HG02798 (cell line): ENCODE data around the gene B4GALT3.

Experiments
- ATAC-seq: cut with Tn5 transposase; IDR thresholded peaks from one replicate; pipeline ENCODE4 v1.9.1; 2021; ENCODE audit warnings: mild to moderate bottlenecking; ENCODE audit not compliant: unreplicated experiment, poor library complexity

B4GALT3 gene

DNA sequence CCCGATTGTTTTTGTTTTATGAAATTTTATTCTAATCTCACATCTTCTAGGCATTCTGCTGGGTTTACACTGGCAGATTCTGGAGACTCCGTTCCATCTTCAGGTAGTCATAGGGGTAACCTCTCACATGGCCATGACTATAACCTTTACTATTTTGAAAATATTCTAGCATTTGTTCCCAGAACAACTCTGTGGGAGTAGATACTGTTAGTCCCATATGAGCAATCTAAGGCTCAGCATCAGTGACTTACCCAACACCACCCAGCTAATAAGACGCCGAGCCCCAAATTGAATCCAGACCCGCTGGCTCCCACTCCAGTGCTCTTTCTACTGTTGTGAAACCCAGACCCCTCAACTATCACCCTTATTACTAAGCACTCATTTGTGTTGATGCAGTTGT, 11.7 kb upstream of the B4GALT3 start:
- ATAC-seq: no peak

DNA sequence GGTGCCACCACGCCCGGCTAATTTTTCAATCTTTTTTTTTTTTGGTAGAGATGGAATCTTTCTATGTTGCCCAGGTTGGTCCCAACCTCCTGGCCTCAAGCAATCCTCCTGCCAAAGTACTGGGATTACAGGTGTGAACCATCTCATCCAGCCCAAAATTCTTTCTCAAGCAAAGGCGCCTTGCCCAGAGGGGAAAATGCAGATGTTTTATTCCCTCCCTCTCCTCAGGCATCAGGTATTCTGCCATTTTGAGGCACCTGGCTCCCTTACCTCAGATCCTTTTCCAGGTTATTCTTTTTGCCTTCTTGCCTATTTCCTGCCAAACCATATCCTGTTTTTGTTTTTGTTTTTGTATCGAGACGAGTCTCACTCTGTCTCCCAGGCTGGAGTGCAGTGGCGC, 11.1 kb upstream of the B4GALT3 start:
- ATAC-seq: no peak

- ATAC-seq: no peak
Measured at GRCh38 chr1:161187311-161187710, 10.0 kb upstream of the B4GALT3 start.

GRCh38 chr1:161185732-161186311, 8.5 kb upstream of the B4GALT3 start:
- peak; percentile 25 for ATAC-seq

DNA sequence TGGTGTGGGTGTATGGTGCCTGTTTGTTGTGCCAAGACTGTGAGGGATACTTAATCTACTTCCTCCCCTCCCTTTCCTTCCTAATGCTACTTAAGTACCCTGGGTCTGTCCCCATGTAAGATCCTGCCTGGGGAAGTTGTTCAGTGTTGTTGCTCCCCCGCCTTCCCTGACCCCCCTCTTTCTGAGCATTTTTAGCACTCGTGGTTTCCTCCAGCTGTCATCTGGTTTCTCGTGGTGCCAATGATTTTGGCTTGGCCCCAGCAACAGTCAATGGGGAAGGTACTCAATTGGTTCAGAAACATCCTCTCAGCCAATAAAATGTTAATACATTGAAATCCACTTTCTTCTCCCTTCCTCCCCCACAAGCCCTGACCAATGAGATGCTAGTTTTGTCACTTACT, 8.0 kb upstream of the B4GALT3 start:
- peak; percentile 81 for ATAC-seq

- ATAC-seq: peak; percentile 33
Measured at GRCh38 chr1:161182214-161182613, 4.9 kb upstream of the B4GALT3 start.

DNA sequence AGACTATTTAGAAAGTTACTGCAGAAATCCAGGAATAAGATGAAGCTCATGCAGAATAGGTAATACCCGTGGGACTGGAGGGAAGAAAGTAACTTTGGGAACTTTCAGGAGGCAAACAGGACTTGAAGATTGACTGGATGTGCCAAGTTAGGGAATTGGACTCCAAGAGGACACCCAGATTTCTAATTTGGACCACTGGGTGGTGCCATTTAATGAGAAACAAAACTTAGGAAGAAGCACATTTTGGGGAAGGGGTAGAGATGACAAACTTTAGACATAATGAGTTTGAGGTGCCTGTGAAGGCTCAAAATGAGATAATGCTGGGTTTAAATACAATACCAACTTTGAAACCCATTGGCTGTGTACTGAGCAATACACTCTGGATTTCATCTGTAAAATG, 3.3 kb upstream of the B4GALT3 start:
- no peak for ATAC-seq

- no peak for ATAC-seq
Measured at GRCh38 chr1:161179698-161180097, 2.4 kb upstream of the B4GALT3 start.

DNA sequence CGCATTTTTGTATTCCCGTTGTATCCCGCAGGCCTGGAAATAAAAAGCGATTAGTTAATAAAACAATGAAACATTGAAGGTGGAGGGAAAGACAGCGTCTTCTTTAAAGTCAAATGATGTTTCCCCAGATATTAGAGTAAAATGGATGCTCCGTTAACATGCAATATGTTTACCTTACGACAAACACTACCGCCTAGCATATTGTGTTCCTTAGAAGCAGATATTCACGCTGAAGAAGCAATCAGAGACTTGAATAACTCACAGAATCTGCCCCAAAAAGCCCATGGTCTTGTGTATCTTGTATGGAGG, 583 bp upstream of the B4GALT3 start:
- ATAC-seq: no peak

DNA sequence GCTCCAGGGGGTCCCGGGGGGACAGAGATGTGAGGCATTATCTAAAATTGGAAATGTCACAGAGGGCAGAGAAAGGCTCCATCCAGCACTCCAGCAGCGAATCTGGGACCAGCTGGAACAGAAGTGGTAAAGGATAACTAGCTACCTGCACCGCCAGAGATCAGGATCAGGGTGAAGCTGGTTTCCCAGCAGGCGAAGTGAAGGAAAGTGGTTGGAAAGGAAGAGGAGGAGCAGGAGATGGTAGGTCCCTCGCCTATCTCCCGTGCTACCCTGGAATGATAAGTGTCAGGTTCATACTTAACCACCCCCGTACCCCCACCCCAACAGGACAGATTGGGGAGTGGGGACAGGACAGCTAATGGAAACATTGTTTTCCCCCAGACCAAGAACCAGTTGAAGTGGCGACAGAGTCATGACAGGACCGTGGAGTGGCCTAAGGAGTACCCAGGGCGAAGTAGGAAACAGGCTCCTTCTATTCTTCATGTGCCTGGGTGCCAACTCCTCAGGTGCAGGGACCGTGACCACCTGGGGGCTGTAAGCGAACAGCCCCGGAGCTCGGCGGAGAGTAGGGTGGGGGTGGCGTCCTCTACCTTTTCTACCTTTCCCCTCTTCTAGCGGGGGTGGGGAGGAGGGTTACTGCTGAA, 717 bp downstream of the B4GALT3 start:
- peak; percentile 1 for ATAC-seq

DNA sequence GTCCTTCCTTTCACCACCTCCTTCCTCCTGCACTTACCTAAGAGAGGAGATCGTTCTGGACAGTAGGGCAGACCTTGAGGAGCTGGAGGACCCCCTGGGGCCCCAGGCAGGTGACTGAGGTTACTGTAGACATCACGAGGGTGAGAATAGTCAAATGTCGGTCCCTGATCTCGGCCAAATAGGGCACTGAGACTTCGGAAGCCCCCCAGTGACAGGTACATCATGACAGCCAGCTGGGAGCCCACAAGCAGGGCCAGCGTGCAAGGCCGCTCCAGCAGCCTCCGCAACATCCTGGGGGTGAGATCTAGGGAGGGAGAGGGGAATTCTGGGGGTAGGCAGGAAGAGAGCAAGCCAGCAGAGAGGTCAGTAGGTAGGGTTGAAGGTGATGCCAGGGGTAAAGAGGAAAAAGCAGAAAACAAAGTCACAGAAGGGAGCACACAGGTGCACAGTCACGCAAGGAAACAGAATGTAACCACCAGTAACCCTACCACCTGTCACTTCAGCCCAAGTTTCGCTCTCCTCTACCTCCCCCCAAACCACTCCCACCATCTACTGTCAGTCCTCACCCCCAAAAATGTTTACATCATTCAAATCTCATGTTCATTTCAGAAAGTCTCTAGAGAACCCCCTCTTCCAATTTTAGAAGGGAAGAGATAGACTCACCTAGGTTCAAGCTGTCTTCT, 1.4 kb downstream of the B4GALT3 start:
- ATAC-seq: peak; percentile 33

DNA sequence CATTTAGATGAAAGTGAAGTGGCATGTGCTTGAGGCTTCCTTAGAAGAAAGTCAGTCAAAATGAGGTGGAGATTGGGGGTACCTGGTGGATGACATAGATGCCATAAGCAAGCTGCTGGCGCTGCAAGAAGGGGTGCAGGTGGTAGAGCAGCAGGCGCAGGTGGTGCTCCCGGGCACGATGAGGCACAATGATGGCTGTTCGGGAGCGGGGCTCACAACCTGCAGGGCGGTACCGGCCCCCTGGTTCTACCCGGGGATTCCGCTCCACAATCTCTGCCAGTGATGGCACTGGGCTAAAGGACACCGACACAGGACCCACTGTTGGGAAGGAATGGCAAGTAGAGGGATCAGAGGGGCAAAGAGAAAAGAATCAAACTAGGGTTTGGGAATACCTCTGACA, 2.4 kb downstream of the B4GALT3 start:
- no peak for ATAC-seq

DNA sequence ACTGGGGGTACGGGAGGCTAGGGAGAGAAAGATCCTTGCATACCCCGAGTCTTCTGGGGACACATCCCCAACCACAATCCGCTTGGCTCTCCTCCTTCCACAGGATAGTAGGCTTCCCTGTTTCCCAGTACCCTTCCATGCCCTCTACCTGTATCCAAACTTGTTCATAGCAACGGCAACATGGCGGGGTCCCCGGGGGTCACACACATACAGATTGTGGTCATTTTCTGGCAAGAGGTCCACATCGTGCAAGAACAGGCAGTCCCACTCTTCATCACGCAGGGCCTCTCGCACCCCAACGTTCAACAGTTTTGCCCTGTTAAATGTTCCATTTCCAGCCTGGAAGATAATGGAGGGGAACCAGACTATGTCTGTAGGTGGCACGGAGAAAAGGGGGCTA, 3.6 kb downstream of the B4GALT3 start:
- no peak for ATAC-seq

- ATAC-seq: no peak
Measured at GRCh38 chr1:161172776-161173376, 4.4 kb downstream of the B4GALT3 start.

- ATAC-seq: no peak
Measured at GRCh38 chr1:161172349-161172748, 5.0 kb downstream of the B4GALT3 start.

GRCh38 chr1:161171696-161172095, 5.6 kb downstream of the B4GALT3 start:
- no peak for ATAC-seq

GRCh38 chr1:161171191-161171590, 6.1 kb downstream of the B4GALT3 start:
- no peak for ATAC-seq

GRCh38 chr1:161168906-161169305, 8.4 kb downstream of the B4GALT3 start:
- ATAC-seq: no peak

- ATAC-seq: no peak
Measured at GRCh38 chr1:161166669-161167548, 10.4 kb downstream of the B4GALT3 start.

DNA sequence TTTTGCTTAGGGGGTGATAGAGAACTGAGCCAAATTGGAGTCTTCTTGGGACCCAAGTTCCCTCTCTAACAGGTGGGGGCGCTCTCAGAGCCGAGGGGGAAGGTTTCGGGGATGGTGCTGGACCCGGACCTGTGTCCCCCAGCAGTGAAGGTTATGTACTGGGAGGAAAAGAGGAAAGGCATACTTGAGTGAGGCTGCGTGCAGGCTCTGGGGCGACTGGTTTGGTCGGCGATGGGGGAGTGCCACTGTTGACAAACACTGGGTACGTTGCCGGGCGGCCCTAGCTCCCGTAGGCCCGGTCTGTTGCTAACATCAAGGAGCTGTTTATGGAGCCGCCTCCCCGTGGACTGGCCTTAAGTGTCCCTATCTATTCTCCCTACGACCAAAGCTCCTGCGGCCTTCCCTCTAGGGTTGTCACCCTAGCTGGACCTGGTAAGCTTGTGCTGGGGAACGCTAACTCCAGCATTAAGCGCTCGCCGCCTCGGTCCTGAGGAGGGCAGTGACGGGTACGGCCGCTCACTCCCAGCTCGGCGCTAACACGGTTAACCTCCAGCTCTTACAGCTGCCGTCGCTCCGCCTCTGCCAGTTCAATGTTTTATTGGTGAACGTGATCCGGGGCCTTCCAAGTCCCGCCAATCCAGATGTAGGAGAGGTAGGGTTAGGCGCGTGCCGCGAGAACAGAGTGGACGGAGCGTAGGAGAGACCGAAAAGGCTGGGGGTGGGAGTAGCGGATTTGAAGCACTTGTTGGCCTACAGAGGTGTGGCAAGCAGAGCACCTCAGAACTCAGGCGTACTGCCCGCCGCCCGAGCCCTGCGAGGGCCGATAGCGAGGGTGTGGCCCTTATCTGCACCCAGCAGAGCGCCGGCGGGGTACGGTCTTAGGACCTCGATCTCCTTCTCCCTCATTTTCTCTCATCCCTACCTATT, 11.3 kb downstream of the B4GALT3 start, which contains the start of gene PPOX:
TSS of gene PPOX (plus strand) at position 685 of the 927 bp plus-strand sequence. CDS start 422 bp downstream, outside the sequence.
- peak; percentile 95 for ATAC-seq
